ENCODE measurements around the gene ANKDD1B.
A peak's percentile ranks its signal among the peaks of the same experiment; 100 is the strongest.

Gene ANKDD1B

GRCh38 chr5:75627801-75628200 is 16.5 kb downstream of the ANKDD1B start:
- no peak overlapping the region for H3K4me3 ChIP-seq (replicated peaks; ENCODE audit: low read depth, low read length)
- DNase-seq (ENCODE audit: extremely low read depth, low read depth), result no peak
- no peak for TF ChIP-seq CTCF (IDR thresholded peaks at IDR 0.05; ENCODE audit: low read depth, low read length, missing control alignments)

GRCh38 chr5:75630875-75631274 is 19.6 kb downstream of the ANKDD1B start:
- H3K4me3 ChIP-seq (replicated peaks; ENCODE audit: low read depth, low read length), result no peak overlapping the region
- TF ChIP-seq CTCF (IDR thresholded peaks at IDR 0.05; ENCODE audit: low read depth, low read length, missing control alignments), result no peak
- DNase-seq (ENCODE audit: extremely low read depth, low read depth), result no peak

GRCh38 chr5:75632321-75632720 is 21.1 kb downstream of the ANKDD1B start:
- DNase-seq (ENCODE audit: extremely low read depth, low read depth), result no peak
- no peak for TF ChIP-seq CTCF (IDR thresholded peaks at IDR 0.05; ENCODE audit: low read depth, low read length, missing control alignments)
- no peak overlapping the region for H3K4me3 ChIP-seq (replicated peaks; ENCODE audit: low read depth, low read length)

GRCh38 chr5:75637949-75638348 is 26.7 kb downstream of the ANKDD1B start:
- TF ChIP-seq CTCF (IDR thresholded peaks at IDR 0.05; ENCODE audit: low read depth, low read length, missing control alignments), result no peak
- H3K4me3 ChIP-seq (replicated peaks; ENCODE audit: low read depth, low read length), result no peak overlapping the region
- DNase-seq (ENCODE audit: extremely low read depth, low read depth), result no peak

- TF ChIP-seq CTCF (IDR thresholded peaks at IDR 0.05; ENCODE audit: low read depth, low read length, missing control alignments), result no peak
- no peak for DNase-seq (ENCODE audit: extremely low read depth, low read depth)
- H3K4me3 ChIP-seq (replicated peaks; ENCODE audit: low read depth, low read length), result no peak overlapping the region
These were observed 28.5 kb downstream of the ANKDD1B start for GRCh38 chr5:75639535-75640311.

- no peak for TF ChIP-seq CTCF (IDR thresholded peaks at IDR 0.05; ENCODE audit: low read depth, low read length, missing control alignments)
- DNase-seq (ENCODE audit: extremely low read depth, low read depth), result peak; percentile 50
- H3K4me3 ChIP-seq (replicated peaks; ENCODE audit: low read depth, low read length), result no peak overlapping the region
These were observed 29.1 kb downstream of the ANKDD1B start for GRCh38 chr5:75640395-75640794.

- no peak overlapping the region for H3K4me3 ChIP-seq (replicated peaks; ENCODE audit: low read depth, low read length)
- DNase-seq (ENCODE audit: extremely low read depth, low read depth), result no peak
- no peak for TF ChIP-seq CTCF (IDR thresholded peaks at IDR 0.05; ENCODE audit: low read depth, low read length, missing control alignments)
These were observed 29.6 kb downstream of the ANKDD1B start for GRCh38 chr5:75640826-75641225.

Measured in HFF-Myc (cell line).